GM23338 (cell line): ENCODE results near the gene RCOR1. TPM values are rescaled to one million over a fixed set of nuclear protein-coding genes. Genes with fewer than 3 reads are reported as not detected.
A peak's percentile ranks its signal among the peaks of the same experiment; 100 is the strongest.

Source experiments
- ATAC-seq: fragments of 200-7000 bp; cut with Tn5 transposase; 3 replicates; pipeline ENCODE4 v1.9.1; 2020
- DNase-seq: peaks from one replicate; pipeline ENCODE4 v3.0.0-alpha.2; 2015; ENCODE audit warnings: low spot score
- H2AFZ ChIP-seq: fragments of 200-600 bp; sonication (generic); 2 replicates; pipeline ENCODE4 v1.8.0; 2016; ENCODE audit warnings: antibody characterized with exemption, mild to moderate bottlenecking, moderate library complexity
- H3F3A ChIP-seq: fragments of 200-600 bp; sonication (generic); replicated peaks from 2 replicates; pipeline ENCODE4 v1.8.0; 2017; ENCODE audit warnings: antibody characterized with exemption, mixed run types, low read depth
- H3K27ac ChIP-seq: fragments of 200-600 bp; sonication (generic); 2 replicates; pipeline ENCODE4 v1.6.1; 2016; ENCODE audit warnings: low read depth
- H3K27me3 ChIP-seq: fragments of 200-600 bp; sonication (generic); 2 replicates; pipeline ENCODE4 v1.8.0; 2016; ENCODE audit warnings: mild to moderate bottlenecking, mixed run types, moderate library complexity; ENCODE audit not compliant: insufficient read depth
- H3K36me3 ChIP-seq: fragments of 200-600 bp; sonication (generic); 2 replicates; pipeline ENCODE4 v1.8.0; 2016; ENCODE audit warnings: mild to moderate bottlenecking; ENCODE audit not compliant: insufficient read depth
- H3K4me1 ChIP-seq: fragments of 200-600 bp; sonication (generic); 2 replicates; pipeline ENCODE4 v1.8.0; 2016; ENCODE audit warnings: mild to moderate bottlenecking, moderate library complexity; ENCODE audit not compliant: insufficient read depth
- H3K4me2 ChIP-seq: fragments of 200-600 bp; sonication (generic); 2 replicates; pipeline ENCODE4 v1.7.1; 2017; ENCODE audit warnings: mixed run types
- H3K4me3 ChIP-seq: fragments of 200-600 bp; sonication (generic); 2 replicates; pipeline ENCODE4 v1.6.1; 2016; ENCODE audit warnings: mixed run types
- H3K79me2 ChIP-seq: fragments of 200-600 bp; sonication (generic); replicated peaks from 2 replicates; pipeline ENCODE4 v1.8.0; 2017; ENCODE audit warnings: mild to moderate bottlenecking; ENCODE audit not compliant: insufficient read depth
- H3K9me2 ChIP-seq: fragments of 200-600 bp; sonication (generic); 2 replicates; pipeline ENCODE4 v1.8.0; 2017; ENCODE audit not compliant: insufficient read depth
- H4K20me1 ChIP-seq: fragments of 200-600 bp; sonication (generic); replicated peaks from 2 replicates; pipeline ENCODE4 v1.8.0; 2017; ENCODE audit warnings: mild to moderate bottlenecking; ENCODE audit not compliant: insufficient read depth
- H3K27ac Mint-ChIP-seq: 2 replicates; pipeline ENCODE4 v1.8.0; 2020; ENCODE audit warnings: inconsistent platforms, mild to moderate bottlenecking, moderate library complexity, mixed read lengths
- H3K27me3 Mint-ChIP-seq: 3 replicates; pipeline ENCODE4 v1.8.0; 2022; ENCODE audit warnings: low read depth, mild to moderate bottlenecking, moderate library complexity, mixed read lengths, inconsistent platforms; ENCODE audit not compliant: insufficient read depth, poor library complexity
- H3K36me3 Mint-ChIP-seq: 3 replicates; pipeline ENCODE4 v1.8.0; 2021; ENCODE audit warnings: low read depth, mild to moderate bottlenecking, inconsistent platforms, moderate library complexity, mixed read lengths
- H3K4me1 Mint-ChIP-seq: 3 replicates; pipeline ENCODE4 v1.8.0; 2020; ENCODE audit warnings: mild to moderate bottlenecking, inconsistent platforms, mixed read lengths
- H3K4me3 Mint-ChIP-seq: 3 replicates; pipeline ENCODE4 v1.8.0; 2021; ENCODE audit warnings: moderate library complexity, mild to moderate bottlenecking, inconsistent platforms, mixed read lengths
- H3K9me3 Mint-ChIP-seq: 3 replicates; pipeline ENCODE4 v1.8.0; 2020; ENCODE audit warnings: moderate library complexity, mild to moderate bottlenecking, inconsistent platforms, mixed read lengths
- CREB1 ChIP-seq: fragments of 250-450 bp; sonication (Bioruptor Pico); IDR thresholded peaks from 2 replicates; pipeline ENCODE4 v1.5.0; 2020; ENCODE audit warnings: low read depth, mild to moderate bottlenecking, moderate library complexity
- CTCF ChIP-seq, 2 experiments: fragments of 200-600 bp in 1 of 2; sonication (generic) in 1 of 2; conservative IDR thresholded peaks; 2 replicates each; pipeline versions ENCODE4 v1.5.1 to v1.6.1; 2016 to 2017; ENCODE audit warnings: antibody characterized with exemption in 2 of 2, low read depth in 2 of 2, mild to moderate bottlenecking in 2 of 2, moderate library complexity in 1 of 2
- EZH2 ChIP-seq: fragments of 200-600 bp; sonication (generic); IDR thresholded peaks from one replicate; pipeline ENCODE4 v1.8.0; 2017; ENCODE audit warnings: antibody characterized with exemption, mild to moderate bottlenecking, low read depth; ENCODE audit not compliant: unreplicated experiment
- EZH2phosphoT487 ChIP-seq: fragments of 200-600 bp; sonication (generic); IDR thresholded peaks from one replicate; pipeline ENCODE4 v1.8.1; 2018; ENCODE audit warnings: antibody characterized with exemption; ENCODE audit not compliant: unreplicated experiment
- JUNB ChIP-seq: IDR thresholded peaks from one replicate; pipeline ENCODE4 v1.6.1; 2016; ENCODE audit warnings: antibody characterized with exemption; ENCODE audit not compliant: unreplicated experiment
- POLR2AphosphoS5 ChIP-seq: IDR thresholded peaks from 2 replicates; pipeline ENCODE4 v1.6.1; 2016; ENCODE audit warnings: antibody characterized with exemption, low read depth
- REST ChIP-seq: IDR thresholded peaks from one replicate; pipeline ENCODE4 v1.6.1; 2018; ENCODE audit warnings: antibody characterized with exemption; ENCODE audit not compliant: unreplicated experiment
- ZNF114 ChIP-seq: fragments of 250-450 bp; sonication (Bioruptor Pico); IDR thresholded peaks from 2 replicates; pipeline ENCODE4 v1.5.0; 2020; ENCODE audit warnings: mild to moderate bottlenecking, moderate library complexity
- ZNF331 ChIP-seq: fragments of 250-450 bp; sonication (Bioruptor Pico); IDR thresholded peaks from 2 replicates; pipeline ENCODE4 v1.5.0; 2020; ENCODE audit warnings: low read depth, mild to moderate bottlenecking, moderate library complexity
- ZNF462 ChIP-seq: fragments of 250-450 bp; sonication (Bioruptor Pico); IDR thresholded peaks from 2 replicates; pipeline ENCODE4 v1.5.0; 2020; ENCODE audit warnings: mild to moderate bottlenecking, moderate library complexity
- polyA plus RNA-seq: library from polyadenylated mRNA; unstranded; fragments of >200 nt; fragmentation: Nextera tagmentation; extraction: Ambion mirVana; gene quantifications from 2 replicates; pipeline ENCODE4 v1.2.1, GENCODE V29; 2016
- total RNA-seq: library from RNA; depleted of rRNA; stranded (reverse); fragments of >200 nt; shearing (Covaris generic); gene quantifications from 2 replicates; pipeline ENCODE4 v1.2.3, GENCODE V29; 2014

RCOR1 gene
- total and polyA plus RNA-seq, 2 experiments from 2014 or later, result 7.6 to 26.1 TPM

- TF ChIP-seq CREB1 (CRISPR knock-in tag), result no peak
- no peak for TF ChIP-seq POLR2AphosphoS5
- TF ChIP-seq EZH2, result no peak
- no peak for TF ChIP-seq CTCF (conservative IDR thresholded peaks at IDR 0.05; ENCODE audit: low read depth in 2 of 2)
- no peak for TF ChIP-seq EZH2phosphoT487
- TF ChIP-seq JUNB, result no peak
- TF ChIP-seq ZNF331 (CRISPR knock-in tag), result no peak
Measured at GRCh38 chr14:102726191-102726949, 133.9 kb downstream of the RCOR1 start (continued).

DNA sequence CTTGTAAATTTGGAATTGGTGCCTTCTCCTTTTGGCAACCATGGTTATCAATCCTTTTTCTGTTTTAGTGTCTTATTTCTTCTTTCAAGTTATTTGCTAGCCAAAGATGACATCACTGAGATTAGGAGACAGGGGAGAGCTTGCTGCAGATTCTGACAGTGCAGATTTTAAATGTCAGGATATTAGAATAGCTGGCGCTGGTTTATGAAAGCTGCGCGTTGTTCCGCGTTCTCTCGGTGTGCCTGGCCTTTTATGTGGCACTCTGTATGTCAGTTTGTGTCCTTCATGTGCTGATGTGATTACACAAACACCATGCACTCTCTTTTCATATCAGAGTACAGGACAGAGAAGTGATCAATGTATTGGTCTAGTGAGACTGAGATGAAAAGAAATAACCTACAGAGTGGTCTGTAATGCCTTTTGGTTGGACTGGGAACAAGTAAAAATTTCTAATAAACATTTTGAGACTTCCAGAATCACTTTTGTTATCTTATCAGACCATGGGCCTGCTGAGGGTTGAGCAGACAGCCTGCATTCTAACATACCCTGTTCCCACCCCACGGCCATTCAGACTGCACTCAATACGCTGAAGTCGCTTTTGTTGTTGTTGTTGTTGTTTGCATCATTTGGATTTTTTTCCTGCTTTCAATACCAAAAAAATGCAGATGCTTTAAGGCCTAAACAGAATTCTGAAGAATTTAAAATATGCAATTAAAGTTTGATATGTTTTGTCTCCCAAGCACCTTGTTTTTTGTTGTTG, 135.1 kb downstream of the RCOR1 start:
- H3K4me3 Mint-ChIP-seq, result no peak overlapping the region
- H3K4me1 ChIP-seq, result peaks cover 21% of the 10 kb centered on the region
- no peaks in the 10 kb centered on the region; the same call in 1 of the 2 replicates for H3K36me3 ChIP-seq
- H3K27me3 ChIP-seq, result no peaks in the 10 kb centered on the region
- H3K9me3 Mint-ChIP-seq, result no peaks in the 10 kb centered on the region
- DNase-seq (no peak), ATAC-seq (no peak)
- H3K4me2 ChIP-seq, result no peak overlapping the region
- H3K4me3 ChIP-seq, result no peak overlapping the region
- H3K27me3 Mint-ChIP-seq, result peaks cover under 1% of the 10 kb centered on the region
- H4K20me1 ChIP-seq, result peaks cover 4% of the 10 kb centered on the region; the same call in 1 of the 2 replicates
- peak overlapping the region; percentile 69; the same call in 1 of the 2 replicates for H3K27ac ChIP-seq
- peaks cover 47% of the 10 kb centered on the region for H3K36me3 Mint-ChIP-seq
- no peaks in the 10 kb centered on the region for H3K79me2 ChIP-seq
- no peaks in the 10 kb centered on the region for H3K9me2 ChIP-seq
- no peak overlapping the region for H2AFZ ChIP-seq
- H3F3A ChIP-seq, result no peaks in the 10 kb centered on the region
- no peak overlapping the region for H3K27ac Mint-ChIP-seq
- peaks cover 11% of the 10 kb centered on the region for H3K4me1 Mint-ChIP-seq
- TF ChIP-seq ZNF462 (CRISPR knock-in tag), result no peak
- no peak for TF ChIP-seq POLR2AphosphoS5
- TF ChIP-seq ZNF114 (CRISPR knock-in tag), result no peak
- no peak for TF ChIP-seq REST
